H9 (cell line): Measurements from ENCODE around the gene GLRA2. TPM values are rescaled to one million over a fixed set of nuclear protein-coding genes. Genes with fewer than 3 reads are reported as not detected.

Source experiments
- DNase-seq: peaks from one replicate; pipeline ENCODE4 v3.0.0-alpha.2; 2017
- H2AFZ ChIP-seq: one replicate; pipeline ENCODE4 v1.6.1; 2013; ENCODE audit warnings: mild to moderate bottlenecking, low read length, control low read depth, moderate library complexity
- H2AK5ac ChIP-seq: 2 replicates; pipeline ENCODE4 v1.6.1; 2013; ENCODE audit warnings: low read length, control low read depth, mixed read lengths; ENCODE audit not compliant: insufficient read length
- H2BK120ac ChIP-seq: one replicate; pipeline ENCODE4 v1.6.1; 2013; ENCODE audit warnings: low read depth, mild to moderate bottlenecking, low read length, control low read depth, inconsistent platforms; ENCODE audit not compliant: poor library complexity, severe bottlenecking
- H2BK12ac ChIP-seq: 2 replicates; pipeline ENCODE4 v1.6.1; 2013; ENCODE audit warnings: low read length, control low read depth, mixed read lengths, low read depth; ENCODE audit not compliant: insufficient read length
- H2BK15ac ChIP-seq: 2 replicates; pipeline ENCODE4 v1.6.1; 2013; ENCODE audit warnings: low read depth, low read length, control low read depth
- H2BK20ac ChIP-seq: one replicate; pipeline ENCODE4 v1.6.1; 2013; ENCODE audit warnings: low read depth, mild to moderate bottlenecking, low read length, control low read depth, inconsistent platforms; ENCODE audit not compliant: poor library complexity, severe bottlenecking
- H2BK5ac ChIP-seq: 2 replicates; pipeline ENCODE4 v1.6.1; 2013; ENCODE audit warnings: low read length, control low read depth, mixed read lengths; ENCODE audit not compliant: insufficient read length
- H3K14ac ChIP-seq: 2 replicates; pipeline ENCODE4 v1.6.1; 2013; ENCODE audit warnings: low read length, control low read depth; ENCODE audit not compliant: insufficient read depth
- H3K18ac ChIP-seq: 2 replicates; pipeline ENCODE4 v1.6.1; 2013; ENCODE audit warnings: low read depth, mild to moderate bottlenecking, mixed read lengths, low read length, control low read depth; ENCODE audit not compliant: insufficient read length
- H3K23ac ChIP-seq: 2 replicates; pipeline ENCODE4 v1.6.1; 2013; ENCODE audit warnings: low read length, control low read depth, mixed read lengths, low read depth; ENCODE audit not compliant: insufficient read length
- H3K23me2 ChIP-seq: 2 replicates; pipeline ENCODE4 v1.6.1; 2013; ENCODE audit warnings: low read depth, mild to moderate bottlenecking, mixed read lengths, low read length, control low read depth; ENCODE audit not compliant: insufficient read length, poor library complexity, severe bottlenecking
- H3K27ac ChIP-seq: 2 replicates; pipeline ENCODE4 v1.5.1; 2013; ENCODE audit warnings: low read length, control low read depth, mixed read lengths, low read depth; ENCODE audit not compliant: insufficient read length
- H3K27me3 ChIP-seq: 2 replicates; pipeline ENCODE4 v1.6.1; 2013; ENCODE audit warnings: low read length, control low read depth, inconsistent platforms; ENCODE audit not compliant: insufficient read depth
- H3K4ac ChIP-seq: 2 replicates; pipeline ENCODE4 v1.6.1; 2013; ENCODE audit warnings: low read depth, mild to moderate bottlenecking, control low read depth, inconsistent platforms, low read length, moderate library complexity
- H3K4me1 ChIP-seq: 2 replicates; pipeline ENCODE4 v1.6.1; 2013; ENCODE audit warnings: low read length, control low read depth, inconsistent platforms; ENCODE audit not compliant: insufficient read depth
- H3K4me2 ChIP-seq: 2 replicates; pipeline ENCODE4 v1.6.1; 2013; ENCODE audit warnings: low read length, control low read depth, mixed read lengths; ENCODE audit not compliant: insufficient read length, insufficient read depth
- H3K56ac ChIP-seq: 2 replicates; pipeline ENCODE4 v1.6.1; 2013; ENCODE audit warnings: low read depth, mild to moderate bottlenecking, mixed read lengths, low read length, control low read depth; ENCODE audit not compliant: insufficient read length
- H3K79me1 ChIP-seq: 2 replicates; pipeline ENCODE4 v1.6.1; 2013; ENCODE audit warnings: low read depth, mild to moderate bottlenecking, moderate library complexity, low read length, control low read depth, inconsistent platforms; ENCODE audit not compliant: insufficient read depth, poor library complexity, severe bottlenecking
- H3K79me2 ChIP-seq: 2 replicates; pipeline ENCODE4 v1.6.1; 2013; ENCODE audit warnings: low read length, control low read depth, inconsistent platforms; ENCODE audit not compliant: insufficient read depth
- H3K9ac ChIP-seq: 2 replicates; pipeline ENCODE4 v1.6.1; 2013; ENCODE audit warnings: low read length, control low read depth, mixed read lengths; ENCODE audit not compliant: insufficient read length; ENCODE audit errors: extremely low read depth
- H3K9me3 ChIP-seq: one replicate; pipeline ENCODE4 v1.6.1; 2013; ENCODE audit warnings: low read depth, low read length, inconsistent platforms; ENCODE audit not compliant: control insufficient read depth
- H3T11ph ChIP-seq: one replicate; pipeline ENCODE4 v1.6.1; 2013; ENCODE audit warnings: mild to moderate bottlenecking, low read length, control low read depth, inconsistent platforms
- H4K20me1 ChIP-seq: one replicate; pipeline ENCODE4 v1.6.1; 2013; ENCODE audit not compliant: control insufficient read depth, insufficient read length, insufficient read depth
- H4K5ac ChIP-seq: 2 replicates; pipeline ENCODE4 v1.6.1; 2013; ENCODE audit warnings: low read depth, mild to moderate bottlenecking, mixed read lengths, low read length, control low read depth; ENCODE audit not compliant: insufficient read length
- H4K8ac ChIP-seq: replicated peaks from 2 replicates; pipeline ENCODE4 v1.6.1; 2013; ENCODE audit warnings: low read length, control low read depth, mixed read lengths, low read depth; ENCODE audit not compliant: insufficient read length
- H4K91ac ChIP-seq: 2 replicates; pipeline ENCODE4 v1.6.1; 2013; ENCODE audit warnings: low read depth, mild to moderate bottlenecking, moderate library complexity, mixed read lengths, low read length, control low read depth; ENCODE audit not compliant: insufficient read length
- H3K27ac Mint-ChIP-seq, 3 experiments: 2 replicates in 2 of 3; 3 replicates in 1 of 3; pipeline ENCODE4 v1.8.0; 2020 to 2021; ENCODE audit warnings: mixed read lengths in 3 of 3, mild to moderate bottlenecking in 1 of 3, moderate library complexity in 1 of 3
- H3K27me3 Mint-ChIP-seq: 2 replicates; pipeline ENCODE4 v1.8.0; 2021; ENCODE audit warnings: low read depth, mild to moderate bottlenecking, moderate library complexity, mixed read lengths
- H3K36me3 Mint-ChIP-seq, 3 experiments: 2 replicates in 2 of 3; 3 replicates in 1 of 3; pipeline ENCODE4 v1.8.0; 2020 to 2021; ENCODE audit warnings: low read depth in 3 of 3, mixed read lengths in 3 of 3; ENCODE audit not compliant: insufficient read depth in 1 of 3
- H3K4me1 Mint-ChIP-seq, 2 experiments: 2 replicates each; pipeline ENCODE4 v1.8.0; 2020; ENCODE audit warnings: mixed read lengths in 2 of 2
- H3K4me3 Mint-ChIP-seq, 2 experiments: 2 replicates in 1 of 2; 3 replicates in 1 of 2; pipeline ENCODE4 v1.8.0; 2020 to 2021; ENCODE audit warnings: mild to moderate bottlenecking in 2 of 2, mixed read lengths in 2 of 2, moderate library complexity in 1 of 2
- H3K9me3 Mint-ChIP-seq, 2 experiments: 2 replicates in 1 of 2; 3 replicates in 1 of 2; pipeline ENCODE4 v1.8.0; 2020; ENCODE audit warnings: mild to moderate bottlenecking in 2 of 2, mixed read lengths in 2 of 2, moderate library complexity in 1 of 2
- WGBS: extraction: QIAGEN DNeasy Blood & Tissue Kit; methylation state at CpG from one replicate; pipeline ENCODE4 v1.1.7; 2013; ENCODE audit warnings: missing lambda C conversion rate, low lambda C conversion rate, mixed read lengths; ENCODE audit not compliant: insufficient read length; ENCODE audit errors: extremely low coverage; 5-methylcytosine and 5-hydroxymethylcytosine counted together
- total RNA-seq: library from RNA; stranded (reverse); gene quantifications from 2 replicates; pipeline ENCODE4 v1.2.1, GENCODE V29; 2021
- TF ChIP-seq, protein P1 (sequence below): fragments of 200-600 bp; sonication (generic); conservative IDR thresholded peaks from 3 replicates; pipeline ENCODE4 v1.8.0; 2021; ENCODE audit warnings: antibody characterized with exemption, mild to moderate bottlenecking

The GLRA2 gene
- total RNA-seq, 1 experiment from 2014 or later = not detected

DNA sequence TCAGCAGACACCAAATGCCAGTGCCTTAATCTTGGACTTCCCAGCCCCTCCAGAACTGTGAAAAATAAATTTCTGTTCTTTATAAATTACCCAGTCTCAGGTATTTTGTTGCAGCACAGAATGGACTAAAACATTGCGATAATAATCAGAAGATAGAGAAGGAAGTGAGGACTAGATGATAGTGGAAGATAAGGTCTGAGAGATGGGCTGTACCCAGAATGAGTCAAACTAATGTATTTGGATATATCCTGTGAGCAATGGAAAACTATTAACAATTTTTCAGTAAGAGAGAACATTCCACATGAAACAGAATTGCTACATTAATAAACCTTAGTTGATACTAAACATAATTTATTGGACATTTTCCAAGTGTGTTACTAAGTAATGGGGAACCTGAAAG is 250.2 kb downstream of the GLRA2 start:
- Histone ChIP-seq H3K56ac (no peak overlapping the region), H2BK12ac (no peak overlapping the region), H2BK20ac (no peak overlapping the region), H3K4ac (no peak overlapping the region), H2AK5ac (no peak overlapping the region), H3K9me3 (peaks cover 6% of the 10 kb centered on the region), H2BK5ac (no peak overlapping the region), H4K91ac (no peak overlapping the region), H4K20me1 (no peaks in the 10 kb centered on the region), H2AFZ (no peak overlapping the region), H2BK120ac (no peak overlapping the region), H3K18ac (no peak overlapping the region), H4K5ac (no peak overlapping the region), H3K79me2 (no peaks in the 10 kb centered on the region), H3K4me1 (no peaks in the 10 kb centered on the region), H3K79me1 (no peaks in the 10 kb centered on the region), H2BK15ac (no peak overlapping the region), H3K4me2 (no peak overlapping the region), H3K23ac (no peak overlapping the region), H3T11ph (no peak overlapping the region), H3K27me3 (no peaks in the 10 kb centered on the region), H3K27ac (no peak overlapping the region), H3K14ac (no peak overlapping the region), H3K23me2 (no peaks in the 10 kb centered on the region), H4K8ac (no peak overlapping the region), H3K9ac (no peak overlapping the region)
- peaks cover 51 to 57% of the 10 kb centered on the region in 2 experiments for H3K9me3 Mint-ChIP-seq
- WGBS = no CpG with 5 or more reads among the region's 1 CpG
- peaks cover 0 to 4% (median 3%) of the 10 kb centered on the region in 3 experiments; a peak in 2 of 7 replicates for H3K36me3 Mint-ChIP-seq
- no peak overlapping the region for H3K27ac Mint-ChIP-seq
- TF ChIP-seq, protein P1, sequence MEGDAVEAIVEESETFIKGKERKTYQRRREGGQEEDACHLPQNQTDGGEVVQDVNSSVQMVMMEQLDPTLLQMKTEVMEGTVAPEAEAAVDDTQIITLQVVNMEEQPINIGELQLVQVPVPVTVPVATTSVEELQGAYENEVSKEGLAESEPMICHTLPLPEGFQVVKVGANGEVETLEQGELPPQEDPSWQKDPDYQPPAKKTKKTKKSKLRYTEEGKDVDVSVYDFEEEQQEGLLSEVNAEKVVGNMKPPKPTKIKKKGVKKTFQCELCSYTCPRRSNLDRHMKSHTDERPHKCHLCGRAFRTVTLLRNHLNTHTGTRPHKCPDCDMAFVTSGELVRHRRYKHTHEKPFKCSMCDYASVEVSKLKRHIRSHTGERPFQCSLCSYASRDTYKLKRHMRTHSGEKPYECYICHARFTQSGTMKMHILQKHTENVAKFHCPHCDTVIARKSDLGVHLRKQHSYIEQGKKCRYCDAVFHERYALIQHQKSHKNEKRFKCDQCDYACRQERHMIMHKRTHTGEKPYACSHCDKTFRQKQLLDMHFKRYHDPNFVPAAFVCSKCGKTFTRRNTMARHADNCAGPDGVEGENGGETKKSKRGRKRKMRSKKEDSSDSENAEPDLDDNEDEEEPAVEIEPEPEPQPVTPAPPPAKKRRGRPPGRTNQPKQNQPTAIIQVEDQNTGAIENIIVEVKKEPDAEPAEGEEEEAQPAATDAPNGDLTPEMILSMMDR = no peak
- H3K4me3 Mint-ChIP-seq = no peak overlapping the region
- H3K27me3 Mint-ChIP-seq = no peaks in the 10 kb centered on the region
- H3K4me1 Mint-ChIP-seq = no peaks in the 10 kb centered on the region
- no peak for DNase-seq
